Activated naive CD4-positive, alpha-beta T cell treated with anti-CD3 and anti-CD28 coated beads, Interleukin-2, amount 10 ng/mL, durations not matched to agents 7 days and 5 days (primary cell): ENCODE data around the gene ASTL.
A peak's percentile ranks its signal among the peaks of the same experiment; 100 is the strongest.

ENCODE experiments used
- CTCF ChIA-PET: fragments of 350-600 bp; sonication (Branson Sonifier 250); formaldehyde crosslinking; loops from one replicate; lab custom pipeline; 2021; ENCODE audit warnings: antibody characterized with exemption; lab: Charles Lee
- DNase-seq: peaks from one replicate; pipeline ENCODE4 v3.0.0-alpha.2; 2020
- H3K27ac Mint-ChIP-seq: one replicate; pipeline ENCODE4 v1.8.0; 2021; ENCODE audit warnings: mild to moderate bottlenecking, moderate library complexity, mixed read lengths
- H3K27me3 Mint-ChIP-seq: one replicate; pipeline ENCODE4 v1.8.0; 2021; ENCODE audit warnings: mild to moderate bottlenecking, mixed read lengths
- H3K36me3 Mint-ChIP-seq: one replicate; pipeline ENCODE4 v1.8.0; 2021; ENCODE audit warnings: mixed read lengths
- H3K4me1 Mint-ChIP-seq: one replicate; pipeline ENCODE4 v1.8.0; 2021; ENCODE audit warnings: mixed read lengths
- H3K4me3 Mint-ChIP-seq: one replicate; pipeline ENCODE4 v1.8.0; 2021; ENCODE audit warnings: mild to moderate bottlenecking, moderate library complexity, mixed read lengths
- H3K9me3 Mint-ChIP-seq: one replicate; pipeline ENCODE4 v1.8.0; 2021; ENCODE audit warnings: mixed read lengths

ASTL gene

DNA sequence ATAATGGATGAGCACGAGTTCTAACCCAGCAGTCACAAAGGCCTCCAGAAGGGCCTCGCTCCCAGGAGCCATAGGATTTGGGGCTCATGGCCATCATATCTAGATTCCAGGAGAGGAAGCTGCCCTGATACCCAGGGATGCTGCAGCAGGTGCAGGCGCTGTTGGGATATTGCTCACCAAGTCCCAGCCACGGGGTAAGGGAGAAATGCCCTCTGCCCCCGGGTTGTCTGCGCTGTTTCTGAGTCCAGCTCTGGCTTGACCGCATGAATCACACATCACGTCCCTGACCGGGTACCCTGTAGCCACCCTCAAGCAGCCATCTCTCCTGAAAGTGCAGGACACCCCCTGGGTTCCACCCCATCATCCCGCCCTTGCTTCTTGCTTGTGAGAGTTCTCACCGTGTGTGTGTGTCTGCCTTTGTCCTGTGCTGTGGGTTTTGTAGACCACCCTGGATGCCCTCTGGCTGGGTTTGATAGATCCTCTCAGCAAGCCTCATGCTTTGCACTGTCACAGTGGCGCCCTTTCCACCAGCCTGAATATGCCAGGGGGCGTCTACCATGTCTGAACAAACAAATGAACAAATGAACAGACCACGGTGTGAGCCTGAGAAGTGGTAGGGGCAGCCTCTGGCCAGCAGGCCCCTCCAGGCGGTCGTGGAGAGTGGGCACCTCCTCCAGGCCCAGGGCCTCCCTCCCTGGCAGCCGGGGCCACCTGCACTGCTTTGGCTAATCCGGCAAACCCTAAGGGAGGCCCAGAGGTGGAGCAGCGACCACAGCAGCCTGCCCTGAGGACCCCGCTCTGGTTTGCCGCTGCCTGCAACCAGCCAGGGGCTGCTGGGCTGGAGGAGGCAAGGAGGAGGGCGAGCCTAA is 54.1 kb downstream of the ASTL start:
- no peak overlapping the region for H3K27ac Mint-ChIP-seq

DNA sequence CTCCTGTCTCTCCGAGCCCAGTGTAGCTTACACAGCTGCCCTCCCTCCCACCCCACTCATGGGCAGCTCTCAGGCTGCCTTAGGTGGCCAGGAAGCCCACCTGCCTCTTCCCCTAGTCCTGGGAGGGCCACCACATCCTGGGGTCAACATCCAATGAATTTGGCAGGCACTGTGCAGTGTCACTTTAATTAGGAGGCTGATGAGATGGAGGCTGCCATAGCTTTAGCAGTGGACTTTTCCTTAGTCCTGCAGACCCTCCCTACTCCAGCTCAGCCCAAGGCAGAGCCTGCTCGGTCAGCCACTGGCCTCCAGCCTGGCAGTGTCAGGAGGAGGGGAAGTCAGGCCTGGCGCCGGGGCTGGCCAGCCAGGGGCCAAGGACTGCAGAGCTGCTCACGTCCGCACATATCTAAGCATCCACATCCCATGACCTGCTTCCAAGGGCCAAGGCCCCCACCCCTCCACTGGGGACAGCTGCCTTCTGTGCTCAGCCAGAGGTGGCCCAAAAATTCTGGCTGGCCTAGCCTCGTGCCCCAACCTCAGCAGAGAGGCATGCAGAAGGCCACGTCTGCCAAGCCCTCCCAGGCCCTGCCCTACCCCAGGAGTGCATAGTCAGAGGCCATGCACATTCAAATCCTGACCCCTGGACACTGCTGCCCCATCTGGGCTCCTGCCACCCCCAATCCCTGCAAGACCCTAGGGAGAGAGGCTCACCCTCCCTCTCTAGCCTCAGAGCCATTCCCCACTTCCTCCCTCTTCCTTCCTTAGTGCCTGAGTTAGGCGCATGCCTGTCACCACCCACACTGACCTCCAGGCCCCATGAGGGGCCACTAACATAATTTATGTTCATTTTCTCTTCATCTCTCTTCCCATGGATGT is 55.0 kb downstream of the ASTL start:
- no peak overlapping the region for H3K27ac Mint-ChIP-seq
- H3K36me3 Mint-ChIP-seq = no peaks in the 10 kb centered on the region
- no peaks in the 10 kb centered on the region for H3K9me3 Mint-ChIP-seq
- H3K27me3 Mint-ChIP-seq = peaks cover 21% of the 10 kb centered on the region
- H3K4me1 Mint-ChIP-seq = no peaks in the 10 kb centered on the region
- DNase-seq = no peak
- CTCF ChIA-PET = no interaction called here
- no peak overlapping the region for H3K4me3 Mint-ChIP-seq

More for the DNA sequence above, 54.1 kb downstream of the ASTL start:
- Mint-ChIP-seq H3K4me1 (no peaks in the 10 kb centered on the region), H3K27me3 (peaks cover 16% of the 10 kb centered on the region), H3K9me3 (no peaks in the 10 kb centered on the region), H3K36me3 (no peaks in the 10 kb centered on the region), H3K4me3 (no peak overlapping the region)
- CTCF ChIA-PET = no interaction called here
- peak; percentile 17 for DNase-seq

DNA sequence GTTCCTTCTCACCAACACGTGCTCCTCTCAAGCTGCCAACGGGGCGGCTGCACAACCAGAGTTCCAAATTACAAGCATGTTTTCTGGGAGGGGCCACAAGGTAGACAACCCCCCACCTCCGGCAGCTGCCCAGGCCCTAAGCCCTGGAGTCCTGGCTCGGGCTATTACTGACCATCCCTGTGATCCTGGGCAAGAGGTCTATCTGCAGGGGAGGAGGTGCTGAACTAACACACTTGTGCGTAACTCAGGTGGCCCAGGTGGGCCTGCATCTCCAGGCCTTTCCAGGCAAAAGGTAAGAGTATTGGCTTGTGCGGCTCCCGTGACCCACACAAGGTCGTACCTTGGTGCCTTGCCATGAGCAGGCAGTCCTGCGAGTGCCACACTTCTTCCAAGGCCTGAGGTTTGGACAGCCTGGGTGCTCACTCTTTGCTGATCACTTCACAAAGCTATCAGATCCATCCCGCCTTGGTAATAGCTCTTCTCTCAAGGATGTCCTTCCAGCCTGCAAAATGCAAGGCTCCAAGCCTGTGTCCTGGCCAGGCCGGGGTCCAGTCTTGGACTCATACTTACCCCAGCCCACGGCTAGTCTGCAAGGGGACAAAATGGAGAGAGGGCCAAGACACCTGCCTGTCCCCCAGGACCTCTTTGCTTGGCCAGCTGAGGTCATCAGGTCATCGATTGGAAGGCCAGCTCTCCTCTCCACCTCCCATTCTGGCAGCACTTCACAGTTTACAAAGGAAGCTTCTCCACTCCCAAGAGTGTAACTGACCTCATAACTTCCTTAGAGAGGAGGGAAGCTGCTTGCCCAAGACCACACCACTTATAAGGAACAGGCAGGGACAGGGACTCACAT is 55.9 kb downstream of the ASTL start:
- no peak overlapping the region for H3K27ac Mint-ChIP-seq
- CTCF ChIA-PET = no interaction called here
- H3K4me3 Mint-ChIP-seq = no peak overlapping the region
- no peaks in the 10 kb centered on the region for H3K36me3 Mint-ChIP-seq
- peaks cover 25% of the 10 kb centered on the region for H3K27me3 Mint-ChIP-seq
- no peaks in the 10 kb centered on the region for H3K9me3 Mint-ChIP-seq
- DNase-seq = peak; percentile 10
- H3K4me1 Mint-ChIP-seq = no peaks in the 10 kb centered on the region

DNA sequence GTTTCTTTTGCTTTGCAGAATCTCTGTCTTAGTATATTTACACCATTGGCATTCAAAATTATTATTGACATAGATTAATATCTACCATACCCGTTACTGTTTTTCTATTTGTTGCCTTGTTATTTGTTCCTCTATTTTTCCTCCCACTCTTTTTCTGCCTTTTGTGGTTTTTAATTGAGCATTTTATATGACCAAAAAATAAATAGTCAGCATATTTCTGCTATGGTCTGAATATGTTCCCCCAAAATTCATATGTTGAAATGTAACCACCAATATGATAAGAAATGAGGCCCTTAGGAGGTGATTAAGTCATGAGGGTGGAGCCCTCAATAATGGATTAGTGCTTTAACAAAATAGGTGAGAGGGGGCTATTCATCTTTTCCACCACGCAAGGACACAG is 57.3 kb downstream of the ASTL start:
- H3K4me1 Mint-ChIP-seq = no peaks in the 10 kb centered on the region
- no peak overlapping the region for H3K27ac Mint-ChIP-seq
- no peaks in the 10 kb centered on the region for H3K9me3 Mint-ChIP-seq
- H3K27me3 Mint-ChIP-seq = peaks cover 29% of the 10 kb centered on the region
- CTCF ChIA-PET = no interaction called here
- no peak for DNase-seq
- H3K36me3 Mint-ChIP-seq = no peaks in the 10 kb centered on the region
- no peak overlapping the region for H3K4me3 Mint-ChIP-seq

DNA sequence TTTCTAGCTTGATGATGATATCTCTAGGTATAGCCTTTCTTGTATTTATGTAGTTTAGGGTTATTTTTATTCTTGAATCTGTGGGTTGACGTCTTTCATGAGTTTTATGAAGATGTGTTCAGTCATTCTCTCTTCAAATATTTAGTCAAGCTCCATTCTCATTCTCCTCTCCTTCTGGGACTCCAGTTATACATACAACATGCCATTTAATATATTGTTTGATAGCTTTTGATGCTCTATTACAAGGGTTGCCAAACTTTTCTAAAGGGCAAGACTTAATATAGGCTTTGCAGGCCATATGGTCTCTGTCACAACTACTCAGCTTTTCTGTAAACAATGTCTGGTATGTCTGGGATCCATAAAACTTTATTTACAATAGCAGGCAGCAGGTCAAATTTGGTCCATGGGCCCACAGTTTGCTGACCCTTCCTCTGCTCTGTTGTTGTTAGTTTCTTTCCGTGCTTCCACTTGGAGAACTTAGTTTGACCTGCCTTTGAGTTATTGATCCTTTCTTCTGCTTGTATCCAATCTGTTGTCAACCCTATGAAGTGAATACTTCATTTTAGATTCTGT is 63.0 kb downstream of the ASTL start:
- Mint-ChIP-seq H3K27ac (no peak overlapping the region), H3K27me3 (peaks cover 39% of the 10 kb centered on the region), H3K36me3 (no peaks in the 10 kb centered on the region), H3K4me3 (no peak overlapping the region), H3K9me3 (no peaks in the 10 kb centered on the region), H3K4me1 (no peaks in the 10 kb centered on the region)
- CTCF ChIA-PET = interaction anchor here (0.8 kb wide), 1 partner anchor 43 kb away, joined by 3 read pairs; no protein-coding TSS in a partner anchor
- DNase-seq = no peak

DNA sequence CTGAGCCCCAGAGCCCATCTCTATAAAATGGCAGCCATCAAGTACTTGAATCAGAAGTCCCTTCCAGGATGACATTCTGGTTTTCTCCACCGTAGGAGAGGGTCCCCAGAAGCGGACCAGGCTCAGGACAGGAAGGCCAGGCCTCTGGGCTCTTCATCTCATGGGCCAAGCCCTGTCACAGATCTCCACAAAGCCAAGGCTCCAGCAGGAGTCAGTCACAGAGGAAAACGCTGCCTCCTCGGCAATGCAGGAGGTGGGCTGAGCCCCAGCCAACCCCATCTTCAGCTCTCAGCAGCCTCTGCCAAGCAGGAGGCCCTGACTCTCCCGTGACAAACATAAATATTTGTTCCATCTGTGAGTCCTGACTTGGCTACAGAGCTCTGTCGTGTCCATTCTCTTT is 64.1 kb downstream of the ASTL start:
- no peaks in the 10 kb centered on the region for H3K9me3 Mint-ChIP-seq
- CTCF ChIA-PET = no interaction called here
- H3K4me1 Mint-ChIP-seq = no peaks in the 10 kb centered on the region
- H3K4me3 Mint-ChIP-seq = no peak overlapping the region
- DNase-seq = no peak
- H3K27ac Mint-ChIP-seq = no peak overlapping the region
- peaks cover 39% of the 10 kb centered on the region for H3K27me3 Mint-ChIP-seq
- H3K36me3 Mint-ChIP-seq = no peaks in the 10 kb centered on the region

DNA sequence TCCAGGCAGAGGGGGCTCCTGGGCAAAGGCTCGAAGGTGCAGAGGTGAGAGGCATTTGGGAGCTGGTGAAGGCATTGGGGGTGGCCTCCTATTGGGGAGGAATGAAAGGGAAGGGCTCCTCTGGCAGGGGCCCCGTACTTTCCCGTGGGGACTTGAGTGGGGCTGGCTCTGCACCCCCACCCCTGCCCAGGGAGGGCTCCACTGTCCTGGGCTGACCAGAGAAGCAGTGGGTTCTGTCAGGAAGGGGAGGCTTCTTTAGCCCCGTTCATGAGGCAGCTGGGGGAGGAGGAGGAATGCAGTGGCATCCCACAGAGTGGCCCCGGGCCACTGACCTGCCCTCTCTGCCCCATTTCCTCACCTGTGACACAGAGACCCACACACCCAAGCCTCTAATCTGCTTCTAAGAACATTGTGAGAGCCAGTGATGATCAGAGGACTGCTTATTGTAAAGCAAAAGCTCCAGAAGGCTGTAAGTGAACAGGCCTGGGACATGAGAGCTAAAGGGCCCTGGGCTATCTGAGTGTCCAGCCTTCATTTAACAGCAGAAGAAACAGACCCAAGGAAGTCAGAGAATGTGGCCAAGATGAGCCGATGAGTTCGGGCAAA is 65.0 kb downstream of the ASTL start:
- H3K9me3 Mint-ChIP-seq = no peaks in the 10 kb centered on the region
- H3K4me1 Mint-ChIP-seq = no peaks in the 10 kb centered on the region
- H3K27ac Mint-ChIP-seq = no peak overlapping the region
- H3K36me3 Mint-ChIP-seq = no peaks in the 10 kb centered on the region
- CTCF ChIA-PET = no interaction called here
- H3K27me3 Mint-ChIP-seq = peaks cover 35% of the 10 kb centered on the region
- no peak for DNase-seq
- H3K4me3 Mint-ChIP-seq = no peak overlapping the region
